Astrocyte of the cerebellum (primary cell): ENCODE measurements around the gene BICD2.
A peak's percentile ranks its signal among the peaks of the same experiment; 100 is the strongest.

Experiments used
- DNase-seq: peaks from one replicate; pipeline ENCODE4 v3.0.0-alpha.2; 2011; ENCODE audit warnings: low read depth
- H3K4me3 ChIP-seq: 2 replicates; pipeline ENCODE4 v1.5.1; 2011; ENCODE audit warnings: mild to moderate bottlenecking, low read depth, low read length, moderate library complexity
- in situ Hi-C: cut with HindIII; loops from 2 replicates; pipeline ENCODE4 v1.10.0; 2017; ENCODE audit warnings: low sequenced_read_pairs
- TF ChIP-seq, protein P1 (sequence below): IDR thresholded peaks from 2 replicates; pipeline ENCODE4 v1.5.1; 2012; ENCODE audit warnings: low read length, low read depth, moderate library complexity, mild to moderate bottlenecking; ENCODE audit errors: missing control alignments

Gene BICD2

DNA sequence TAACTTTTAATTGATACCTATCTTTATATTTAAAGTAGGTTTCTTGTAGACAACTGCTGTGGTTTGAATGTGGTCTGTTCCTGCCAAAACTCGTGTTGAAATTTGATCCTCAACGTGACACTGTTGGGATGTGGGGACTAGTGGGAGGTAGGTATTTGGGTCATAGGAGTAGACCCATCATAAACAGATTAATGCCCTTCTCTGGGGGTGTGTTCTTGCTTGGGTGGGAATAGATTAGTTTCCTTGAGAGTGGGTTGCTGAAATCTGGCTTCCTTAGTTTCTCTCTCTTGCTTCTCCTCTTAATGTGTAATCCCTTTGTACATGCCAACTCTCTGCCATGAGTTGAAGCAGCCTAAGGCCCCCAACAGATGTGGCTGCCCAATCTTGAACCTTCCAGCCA lies 60.1 kb downstream of the BICD2 start:
- in situ Hi-C loops, result no loop called here
- TF ChIP-seq, protein P1, sequence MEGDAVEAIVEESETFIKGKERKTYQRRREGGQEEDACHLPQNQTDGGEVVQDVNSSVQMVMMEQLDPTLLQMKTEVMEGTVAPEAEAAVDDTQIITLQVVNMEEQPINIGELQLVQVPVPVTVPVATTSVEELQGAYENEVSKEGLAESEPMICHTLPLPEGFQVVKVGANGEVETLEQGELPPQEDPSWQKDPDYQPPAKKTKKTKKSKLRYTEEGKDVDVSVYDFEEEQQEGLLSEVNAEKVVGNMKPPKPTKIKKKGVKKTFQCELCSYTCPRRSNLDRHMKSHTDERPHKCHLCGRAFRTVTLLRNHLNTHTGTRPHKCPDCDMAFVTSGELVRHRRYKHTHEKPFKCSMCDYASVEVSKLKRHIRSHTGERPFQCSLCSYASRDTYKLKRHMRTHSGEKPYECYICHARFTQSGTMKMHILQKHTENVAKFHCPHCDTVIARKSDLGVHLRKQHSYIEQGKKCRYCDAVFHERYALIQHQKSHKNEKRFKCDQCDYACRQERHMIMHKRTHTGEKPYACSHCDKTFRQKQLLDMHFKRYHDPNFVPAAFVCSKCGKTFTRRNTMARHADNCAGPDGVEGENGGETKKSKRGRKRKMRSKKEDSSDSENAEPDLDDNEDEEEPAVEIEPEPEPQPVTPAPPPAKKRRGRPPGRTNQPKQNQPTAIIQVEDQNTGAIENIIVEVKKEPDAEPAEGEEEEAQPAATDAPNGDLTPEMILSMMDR, result no peak
- no peak for DNase-seq
- H3K4me3 ChIP-seq, result no peak overlapping the region

GRCh38 chr9:92696619-92697018 lies 68.0 kb downstream of the BICD2 start:
- TF ChIP-seq, protein P1, result no peak
- H3K4me3 ChIP-seq, result no peak overlapping the region
- in situ Hi-C loops, result no loop called here
- DNase-seq, result no peak

DNA sequence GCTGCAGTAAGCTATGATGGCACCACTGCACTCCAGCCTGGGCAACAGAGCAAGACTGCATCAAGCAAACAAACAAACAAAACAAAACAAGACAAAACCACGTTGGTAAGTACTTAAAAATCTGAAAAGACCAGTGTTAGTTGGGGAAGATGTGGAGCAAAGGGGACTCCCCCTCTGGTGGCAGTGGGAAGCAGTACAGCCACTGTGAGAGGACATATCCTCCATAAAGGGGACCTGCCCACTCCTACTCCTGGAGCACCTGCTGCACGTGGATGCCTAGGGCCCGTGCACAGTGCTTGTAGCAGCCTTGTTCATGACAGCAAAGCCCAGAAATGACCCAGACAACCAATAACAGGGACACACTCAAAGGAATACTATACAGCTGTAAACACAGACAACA lies 77.7 kb downstream of the BICD2 start:
- TF ChIP-seq, protein P1, result peak; percentile 27
- in situ Hi-C loops, result no loop called here
- no peak for DNase-seq
- H3K4me3 ChIP-seq, result no peak overlapping the region

GRCh38 chr9:92685022-92685421 lies 79.6 kb downstream of the BICD2 start:
- TF ChIP-seq, protein P1, result no peak
- no peak overlapping the region for H3K4me3 ChIP-seq
- in situ Hi-C loops, result no loop called here
- DNase-seq, result no peak

- in situ Hi-C loops, result no loop called here
- DNase-seq, result no peak
- TF ChIP-seq, protein P1, result no peak
- no peak overlapping the region for H3K4me3 ChIP-seq
These were observed 82.4 kb downstream of the BICD2 start for GRCh38 chr9:92682269-92682668.

DNA sequence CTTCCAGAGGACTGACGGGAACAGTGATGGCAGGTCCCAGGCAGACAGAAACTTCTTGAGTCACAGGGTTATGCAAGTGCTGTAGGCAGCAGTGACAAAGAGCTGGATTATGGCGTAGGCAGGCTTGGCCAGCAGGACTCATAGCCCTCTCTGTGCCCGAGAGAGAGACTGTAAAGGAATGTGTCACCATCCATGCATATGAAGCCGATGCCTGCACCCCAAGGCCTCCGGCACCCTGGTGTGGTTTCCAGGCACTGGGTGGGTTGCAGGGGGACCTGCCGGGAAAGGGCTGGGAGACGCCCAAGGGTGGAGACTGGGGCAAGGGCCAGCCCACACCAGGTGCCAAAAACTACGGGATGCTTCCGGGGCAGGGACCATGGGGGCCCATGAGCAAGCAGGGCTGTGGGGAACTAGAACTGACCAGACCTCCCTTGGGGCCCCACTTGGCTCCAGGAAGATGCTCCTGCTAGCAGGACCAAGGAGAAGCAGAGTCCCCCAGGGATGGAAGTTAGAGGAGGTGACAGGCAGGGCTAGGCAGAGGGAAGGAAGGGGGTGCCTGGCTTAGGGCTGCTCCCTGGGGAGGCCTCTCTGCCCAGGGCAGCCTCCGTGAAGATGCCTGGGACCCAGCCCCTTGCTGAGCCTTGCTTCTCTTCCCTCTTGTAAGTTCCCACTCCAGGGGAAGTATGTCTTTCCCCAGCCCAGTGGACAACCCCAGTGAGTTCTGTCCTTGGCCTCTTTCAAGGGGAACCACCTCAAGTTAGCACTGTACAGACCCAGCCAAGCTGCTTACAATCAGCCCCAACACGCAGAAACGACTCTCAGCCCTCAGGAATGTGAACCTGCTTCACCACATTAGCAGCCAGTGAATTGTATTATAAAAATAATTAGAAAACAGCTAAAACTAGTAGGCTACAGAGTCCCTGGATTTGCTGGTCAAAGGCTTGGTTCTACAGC lies 84.2 kb downstream of the BICD2 start:
- H3K4me3 ChIP-seq, result no peak overlapping the region
- TF ChIP-seq, protein P1, result no peak
- DNase-seq, result no peak
- in situ Hi-C loops, result no loop called here
